ENCODE measurements around the gene SETBP1.

Gene SETBP1

DNA sequence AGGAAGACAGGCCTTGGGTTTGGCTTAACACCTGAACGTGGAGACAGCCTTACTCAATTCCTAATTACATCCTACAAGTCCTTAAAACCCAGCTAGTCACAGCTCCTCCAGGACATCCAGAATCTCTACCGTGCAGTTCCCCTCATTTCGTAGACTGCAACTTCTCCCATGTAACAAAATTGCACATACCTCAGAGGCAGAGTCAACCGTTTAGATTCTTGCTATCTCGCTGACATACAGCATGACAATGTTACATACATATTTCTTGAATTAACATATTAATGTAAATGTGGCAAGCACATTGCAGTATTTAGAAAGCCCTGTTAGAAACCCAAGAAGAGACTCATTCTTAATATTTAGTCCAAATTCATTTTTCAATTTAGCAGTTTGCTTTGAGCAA is 358.7 kb downstream of the SETBP1 start:
- H3K4me1 ChIP-seq (ENCODE audit: control insufficient read depth, low read length), result no peaks in the 10 kb centered on the region
- H3K4me2 ChIP-seq (ENCODE audit: low read length), result no peak overlapping the region
- H3K9me3 ChIP-seq (ENCODE audit: control insufficient read depth, insufficient read depth, low read length), result no peaks in the 10 kb centered on the region
- no peak overlapping the region for H3K4me3 ChIP-seq (ENCODE audit: low read length)
- H3K9me2 ChIP-seq (replicated peaks; ENCODE audit: control insufficient read depth, low read length), result no peaks in the 10 kb centered on the region
- no peak overlapping the region for H3K27ac ChIP-seq (ENCODE audit: low read depth, low read length)
- no peaks in the 10 kb centered on the region for H4K20me1 ChIP-seq (ENCODE audit: control insufficient read depth, insufficient read depth, low read depth, low read length)
- H3K36me3 ChIP-seq (ENCODE audit: control insufficient read depth, low read length), result no peaks in the 10 kb centered on the region
- no peak for TF ChIP-seq EZH2phosphoT487 (IDR thresholded peaks at IDR 0.05; ENCODE audit: borderline replicate concordance, low read length)
- TF ChIP-seq, protein P1, sequence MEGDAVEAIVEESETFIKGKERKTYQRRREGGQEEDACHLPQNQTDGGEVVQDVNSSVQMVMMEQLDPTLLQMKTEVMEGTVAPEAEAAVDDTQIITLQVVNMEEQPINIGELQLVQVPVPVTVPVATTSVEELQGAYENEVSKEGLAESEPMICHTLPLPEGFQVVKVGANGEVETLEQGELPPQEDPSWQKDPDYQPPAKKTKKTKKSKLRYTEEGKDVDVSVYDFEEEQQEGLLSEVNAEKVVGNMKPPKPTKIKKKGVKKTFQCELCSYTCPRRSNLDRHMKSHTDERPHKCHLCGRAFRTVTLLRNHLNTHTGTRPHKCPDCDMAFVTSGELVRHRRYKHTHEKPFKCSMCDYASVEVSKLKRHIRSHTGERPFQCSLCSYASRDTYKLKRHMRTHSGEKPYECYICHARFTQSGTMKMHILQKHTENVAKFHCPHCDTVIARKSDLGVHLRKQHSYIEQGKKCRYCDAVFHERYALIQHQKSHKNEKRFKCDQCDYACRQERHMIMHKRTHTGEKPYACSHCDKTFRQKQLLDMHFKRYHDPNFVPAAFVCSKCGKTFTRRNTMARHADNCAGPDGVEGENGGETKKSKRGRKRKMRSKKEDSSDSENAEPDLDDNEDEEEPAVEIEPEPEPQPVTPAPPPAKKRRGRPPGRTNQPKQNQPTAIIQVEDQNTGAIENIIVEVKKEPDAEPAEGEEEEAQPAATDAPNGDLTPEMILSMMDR (IDR thresholded peaks at IDR 0.05; ENCODE audit: low read depth, low read length, poor library complexity, severe bottlenecking), result no peak
- H3K27me3 ChIP-seq (ENCODE audit: control insufficient read depth, low read length), result no peaks in the 10 kb centered on the region
- no peaks in the 10 kb centered on the region for H3F3A ChIP-seq (ENCODE audit: control insufficient read depth, insufficient read depth)
- no peaks in the 10 kb centered on the region for H3K79me2 ChIP-seq (ENCODE audit: control insufficient read depth, low read length)

DNA sequence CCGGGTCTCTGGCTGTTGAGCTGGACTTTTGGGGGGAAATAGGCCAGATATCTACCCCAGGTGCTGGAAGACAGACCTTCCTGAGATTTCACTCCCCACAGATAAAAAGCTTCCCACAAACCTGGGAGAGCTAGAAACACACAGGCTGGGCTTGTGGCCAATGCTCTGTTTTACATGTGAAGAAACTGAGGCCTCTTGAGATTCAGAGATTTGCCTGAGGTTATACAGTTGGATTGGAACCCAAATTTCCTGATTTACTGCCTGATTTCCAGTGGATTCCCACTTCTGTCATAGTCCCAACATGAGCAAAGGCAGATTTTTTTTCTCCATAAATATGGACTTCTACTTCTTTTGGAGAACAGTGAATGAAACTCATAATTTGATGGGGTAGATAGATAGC is 360.2 kb downstream of the SETBP1 start:
- no peak overlapping the region for H3K4me3 ChIP-seq (ENCODE audit: low read length)
- no peaks in the 10 kb centered on the region for H4K20me1 ChIP-seq (ENCODE audit: control insufficient read depth, insufficient read depth, low read depth, low read length)
- no peaks in the 10 kb centered on the region for H3K4me1 ChIP-seq (ENCODE audit: control insufficient read depth, low read length)
- no peak overlapping the region for H3K27ac ChIP-seq (ENCODE audit: low read depth, low read length)
- no peaks in the 10 kb centered on the region for H3K36me3 ChIP-seq (ENCODE audit: control insufficient read depth, low read length)
- H3K9me2 ChIP-seq (replicated peaks; ENCODE audit: control insufficient read depth, low read length), result no peaks in the 10 kb centered on the region
- TF ChIP-seq, protein P1 (IDR thresholded peaks at IDR 0.05; ENCODE audit: low read depth, low read length, poor library complexity, severe bottlenecking), result no peak
- no peak for TF ChIP-seq EZH2phosphoT487 (IDR thresholded peaks at IDR 0.05; ENCODE audit: borderline replicate concordance, low read length)
- no peak overlapping the region for H3K4me2 ChIP-seq (ENCODE audit: low read length)
- no peaks in the 10 kb centered on the region for H3K27me3 ChIP-seq (ENCODE audit: control insufficient read depth, low read length)
- no peaks in the 10 kb centered on the region for H3F3A ChIP-seq (ENCODE audit: control insufficient read depth, insufficient read depth)
- H3K79me2 ChIP-seq (ENCODE audit: control insufficient read depth, low read length), result no peaks in the 10 kb centered on the region
- H3K9me3 ChIP-seq (ENCODE audit: control insufficient read depth, insufficient read depth, low read length), result no peaks in the 10 kb centered on the region

DNA sequence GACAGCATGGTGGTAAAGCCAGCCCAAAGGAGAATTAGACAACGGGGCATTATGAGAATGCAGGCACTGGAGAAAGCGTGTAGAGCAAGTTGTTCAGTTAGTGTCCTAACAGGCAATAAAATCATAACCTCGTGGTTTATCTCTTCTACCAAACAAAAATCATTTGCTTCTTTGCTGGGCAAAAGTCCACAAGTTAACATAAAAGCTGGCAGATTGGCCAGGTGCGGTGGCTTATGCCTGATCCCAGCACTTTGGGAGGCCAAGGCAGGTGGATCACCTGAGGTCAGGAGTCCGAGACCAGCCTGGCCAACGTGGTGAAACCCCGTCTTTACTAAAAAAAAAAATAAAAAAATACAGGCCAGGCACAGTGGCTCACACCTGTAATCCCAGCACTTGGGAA is 364.1 kb downstream of the SETBP1 start:
- no peaks in the 10 kb centered on the region for H3K4me1 ChIP-seq (ENCODE audit: control insufficient read depth, low read length)
- no peak for TF ChIP-seq EZH2phosphoT487 (IDR thresholded peaks at IDR 0.05; ENCODE audit: borderline replicate concordance, low read length)
- TF ChIP-seq, protein P1 (IDR thresholded peaks at IDR 0.05; ENCODE audit: low read depth, low read length, poor library complexity, severe bottlenecking), result no peak
- H3K4me2 ChIP-seq (ENCODE audit: low read length), result no peak overlapping the region
- no peaks in the 10 kb centered on the region for H3K27me3 ChIP-seq (ENCODE audit: control insufficient read depth, low read length)
- H3K79me2 ChIP-seq (ENCODE audit: control insufficient read depth, low read length), result no peaks in the 10 kb centered on the region
- no peaks in the 10 kb centered on the region for H3K36me3 ChIP-seq (ENCODE audit: control insufficient read depth, low read length)
- H4K20me1 ChIP-seq (ENCODE audit: control insufficient read depth, insufficient read depth, low read depth, low read length), result no peaks in the 10 kb centered on the region
- H3K4me3 ChIP-seq (ENCODE audit: low read length), result no peak overlapping the region
- H3K9me3 ChIP-seq (ENCODE audit: control insufficient read depth, insufficient read depth, low read length), result no peaks in the 10 kb centered on the region
- H3K27ac ChIP-seq (ENCODE audit: low read depth, low read length), result no peak overlapping the region
- H3K9me2 ChIP-seq (replicated peaks; ENCODE audit: control insufficient read depth, low read length), result no peaks in the 10 kb centered on the region
- H3F3A ChIP-seq (ENCODE audit: control insufficient read depth, insufficient read depth), result no peaks in the 10 kb centered on the region

DNA sequence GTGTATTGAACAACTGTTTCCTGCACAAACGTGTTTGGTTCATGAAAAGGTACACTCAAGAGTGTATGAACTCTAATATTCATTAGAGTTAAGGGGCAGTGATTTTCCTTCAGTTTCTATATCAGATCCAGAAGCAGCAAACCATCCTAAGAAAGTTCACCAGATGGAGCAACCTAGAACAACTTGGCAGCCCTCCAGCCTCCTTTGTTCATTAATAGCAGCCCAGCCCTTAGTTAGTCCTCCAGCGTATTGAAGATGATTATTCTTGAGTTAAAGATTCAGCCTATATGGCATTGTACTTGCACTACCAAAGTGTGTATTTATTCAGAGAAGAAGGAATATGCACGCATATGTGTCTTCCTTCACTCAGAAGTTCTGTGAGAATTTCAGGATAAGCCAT is 365.5 kb downstream of the SETBP1 start:
- Histone ChIP-seq H3K27ac (ENCODE audit: low read depth, low read length) (no peak overlapping the region), H3K4me3 (ENCODE audit: low read length) (no peak overlapping the region), H4K20me1 (ENCODE audit: control insufficient read depth, insufficient read depth, low read depth, low read length) (no peaks in the 10 kb centered on the region), H3K36me3 (ENCODE audit: control insufficient read depth, low read length) (no peaks in the 10 kb centered on the region), H3K9me2 (replicated peaks; ENCODE audit: control insufficient read depth, low read length) (no peaks in the 10 kb centered on the region), H3K27me3 (ENCODE audit: control insufficient read depth, low read length) (no peaks in the 10 kb centered on the region), H3K4me1 (ENCODE audit: control insufficient read depth, low read length) (no peaks in the 10 kb centered on the region), H3K79me2 (ENCODE audit: control insufficient read depth, low read length) (no peaks in the 10 kb centered on the region), H3K9me3 (ENCODE audit: control insufficient read depth, insufficient read depth, low read length) (no peaks in the 10 kb centered on the region), H3K4me2 (ENCODE audit: low read length) (no peak overlapping the region), H3F3A (ENCODE audit: control insufficient read depth, insufficient read depth) (no peaks in the 10 kb centered on the region)
- TF ChIP-seq EZH2phosphoT487 (IDR thresholded peaks at IDR 0.05; ENCODE audit: borderline replicate concordance, low read length), result no peak
- TF ChIP-seq, protein P1 (IDR thresholded peaks at IDR 0.05; ENCODE audit: low read depth, low read length, poor library complexity, severe bottlenecking), result no peak
